ENCODE data around the gene ZFX.

The ZFX gene

DNA sequence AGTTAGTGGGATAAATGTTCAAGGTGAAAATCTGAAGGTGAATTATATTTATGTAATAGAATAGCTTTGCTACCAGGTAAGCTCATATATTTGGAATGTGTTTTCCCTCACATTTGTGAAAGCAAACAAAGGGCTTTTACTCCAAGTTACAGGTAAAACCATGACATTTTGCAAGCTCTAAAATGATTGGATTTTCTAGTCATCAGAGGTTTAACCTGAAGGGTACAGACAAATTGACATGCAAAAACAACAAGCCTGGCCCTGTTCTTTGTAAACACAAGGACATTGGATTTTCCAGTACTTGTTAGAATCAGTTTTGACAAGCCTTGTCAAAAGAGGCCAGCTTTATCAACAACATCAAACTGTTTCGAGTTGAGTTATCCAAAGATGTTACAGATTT, 51.7 kb downstream of the ZFX start:
- DNase-seq (ENCODE audit: low read depth in 2 of 2) = no peak

DNA sequence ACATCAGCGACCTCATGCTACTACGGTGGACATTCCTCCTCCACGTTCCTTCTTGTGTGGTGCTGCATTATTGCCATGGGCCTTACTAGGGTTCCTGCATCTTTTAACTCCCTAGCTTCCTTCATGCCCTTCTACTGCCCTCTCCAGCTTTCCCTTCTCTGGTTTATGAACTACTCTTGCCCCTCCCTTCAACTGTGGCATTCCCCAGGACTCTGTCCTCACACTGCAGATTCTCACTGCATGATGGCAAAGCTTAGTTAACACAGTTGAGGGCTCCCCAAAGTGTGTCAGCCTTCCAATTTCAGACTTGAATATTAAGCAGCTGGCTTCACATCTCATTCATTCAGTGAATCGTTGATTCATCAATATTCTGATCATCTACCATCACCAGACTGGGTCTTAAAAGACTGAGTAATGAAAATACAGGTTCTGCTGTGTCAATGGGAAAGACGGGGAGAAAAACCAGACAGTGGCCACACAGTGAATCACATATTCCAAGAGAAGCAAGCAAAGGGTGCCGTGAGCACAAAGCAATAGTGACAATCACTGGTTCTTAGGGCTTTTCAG, 53.0 kb downstream of the ZFX start:
- DNase-seq (ENCODE audit: low read depth in 2 of 2) = no peak

DNA sequence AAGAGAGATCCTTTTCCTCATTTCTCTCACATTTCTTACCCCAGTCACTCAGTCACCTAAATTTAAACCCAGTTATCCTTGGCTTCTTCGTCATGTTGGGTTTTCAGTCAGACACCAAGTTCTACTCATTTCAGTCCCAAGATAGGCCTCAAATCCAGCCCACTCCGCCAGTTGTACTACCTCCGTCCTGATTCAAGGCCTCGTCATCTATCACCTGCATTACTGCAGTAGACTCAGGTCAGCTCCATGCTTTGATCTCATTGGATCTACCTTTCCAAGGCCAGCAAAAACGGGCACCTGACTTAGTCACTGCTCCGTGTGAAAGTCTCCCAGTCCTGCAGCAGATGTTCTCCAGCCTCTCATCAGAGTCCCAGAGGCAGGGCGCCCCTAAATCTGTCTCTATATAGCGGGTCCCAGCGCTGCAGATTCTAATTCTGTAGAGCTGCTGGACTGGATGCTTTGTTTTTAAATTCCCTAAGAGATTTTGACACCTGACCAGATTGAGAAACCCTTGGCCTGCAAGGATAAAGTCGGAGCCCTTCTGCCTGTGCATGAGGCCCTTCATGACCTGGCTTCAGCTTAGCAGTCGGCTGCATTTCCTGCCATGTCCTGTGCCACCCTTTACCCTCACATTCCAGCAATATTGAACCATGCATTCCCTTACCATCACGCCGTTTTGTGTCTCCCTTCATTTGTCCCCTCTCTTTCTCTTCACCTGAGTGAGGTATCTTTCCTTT, 53.7 kb downstream of the ZFX start:
- no peak for DNase-seq (ENCODE audit: low read depth in 2 of 2)

DNA sequence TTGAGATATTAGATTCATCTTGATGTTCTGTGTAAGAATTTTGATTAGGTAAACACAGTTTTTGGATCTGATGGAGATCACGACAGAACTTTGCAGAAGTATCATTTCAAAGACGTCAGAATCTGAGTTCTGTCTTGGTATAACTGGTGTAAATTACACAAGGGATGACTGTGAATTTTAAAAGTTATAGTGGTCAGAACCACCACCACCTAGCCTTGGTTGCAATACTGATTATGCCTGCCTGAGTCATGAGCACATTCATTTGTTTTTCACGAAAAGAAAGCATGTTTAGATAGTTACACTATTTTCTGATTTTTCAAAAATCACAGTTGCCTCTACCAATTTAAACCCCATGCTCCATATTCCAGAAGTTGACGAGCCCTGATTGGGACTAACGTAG, 54.8 kb downstream of the ZFX start:
- DNase-seq (ENCODE audit: low read depth in 2 of 2) = no peak

DNA sequence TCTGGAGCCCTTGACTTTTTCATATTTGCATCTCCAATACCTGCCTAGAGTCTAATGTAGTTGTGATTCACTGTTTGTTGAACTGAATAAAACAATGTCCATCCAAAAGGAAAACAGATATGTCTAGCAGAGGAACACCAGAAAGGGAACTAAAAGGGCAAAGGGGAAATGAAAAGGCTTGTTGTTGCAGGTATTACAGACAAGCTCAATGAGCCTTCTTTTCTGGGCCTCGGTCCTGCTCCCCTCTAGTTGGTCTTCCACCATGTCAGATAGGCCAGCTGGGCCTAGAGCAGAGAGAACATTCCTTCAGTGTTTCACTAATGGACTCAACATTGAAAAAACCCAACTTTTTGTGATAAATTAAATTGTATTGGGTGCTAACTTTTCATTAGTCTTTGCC, 55.4 kb downstream of the ZFX start:
- no peak for DNase-seq (ENCODE audit: low read depth in 2 of 2)

DNA sequence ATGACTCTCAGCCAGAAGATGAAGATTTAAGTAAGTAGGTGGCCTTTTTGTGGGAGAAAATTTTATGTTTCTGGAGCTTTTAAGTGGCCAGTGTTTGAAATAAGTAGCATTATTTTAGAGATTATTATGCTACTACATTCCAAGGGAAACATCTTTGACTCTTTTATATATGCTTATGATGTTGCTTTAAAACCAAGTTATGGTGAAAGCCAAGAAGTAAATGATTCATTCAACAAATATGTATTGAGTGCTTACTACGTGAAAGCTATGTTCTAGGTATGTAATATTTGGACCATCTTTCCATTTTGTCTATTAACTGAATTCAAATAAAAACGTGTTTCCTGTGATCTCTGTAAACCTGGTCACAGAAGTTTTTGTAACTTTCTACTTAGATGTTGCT, 58.3 kb downstream of the ZFX start:
- DNase-seq (ENCODE audit: low read depth in 2 of 2) = no peak

DNA sequence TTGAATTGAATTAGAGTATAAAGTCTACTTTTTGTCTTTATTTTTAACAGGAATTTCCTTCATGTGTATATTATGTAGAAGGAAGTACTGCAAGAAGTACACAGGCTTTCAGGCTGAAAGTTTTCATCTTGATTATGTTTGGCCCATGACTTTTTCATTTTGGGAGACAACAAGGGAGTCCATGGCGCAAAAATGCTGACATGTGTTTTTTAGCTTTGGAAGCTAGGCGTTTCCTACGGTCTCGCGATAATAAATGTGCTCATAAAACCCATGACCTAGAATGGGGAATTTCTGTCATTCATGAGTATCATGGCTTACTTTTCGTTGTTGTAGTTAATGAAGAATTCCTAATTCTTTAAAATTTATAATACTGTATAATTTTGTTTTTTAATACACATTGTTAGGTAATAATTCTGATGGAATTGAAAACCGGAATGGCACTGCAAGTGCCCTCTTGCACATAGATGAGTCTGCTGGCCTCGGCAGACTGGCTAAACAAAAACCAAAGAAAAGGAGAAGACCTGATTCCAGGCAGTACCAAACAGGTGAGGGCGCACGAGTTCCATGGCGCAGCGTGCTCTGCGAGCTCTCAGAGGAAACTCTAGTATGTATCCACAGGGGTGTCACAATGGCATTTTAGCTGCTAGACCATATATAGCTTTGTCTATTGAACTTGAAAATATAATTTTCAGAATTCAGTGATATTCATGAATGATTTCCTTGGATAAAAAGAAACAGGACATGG, 59.1 kb downstream of the ZFX start:
- DNase-seq (ENCODE audit: low read depth in 2 of 2) = no peak

DNA sequence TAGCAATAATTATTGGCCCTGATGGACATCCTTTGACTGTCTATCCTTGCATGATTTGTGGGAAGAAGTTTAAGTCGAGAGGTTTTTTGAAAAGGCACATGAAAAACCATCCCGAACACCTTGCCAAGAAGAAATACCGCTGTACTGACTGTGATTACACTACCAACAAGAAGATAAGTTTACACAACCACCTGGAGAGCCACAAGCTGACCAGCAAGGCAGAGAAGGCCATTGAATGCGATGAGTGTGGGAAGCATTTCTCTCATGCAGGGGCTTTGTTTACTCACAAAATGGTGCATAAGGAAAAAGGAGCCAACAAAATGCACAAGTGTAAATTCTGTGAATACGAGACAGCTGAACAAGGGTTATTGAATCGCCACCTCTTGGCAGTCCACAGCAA, 60.7 kb downstream of the ZFX start:
- DNase-seq (ENCODE audit: low read depth in 2 of 2) = no peak

DNA sequence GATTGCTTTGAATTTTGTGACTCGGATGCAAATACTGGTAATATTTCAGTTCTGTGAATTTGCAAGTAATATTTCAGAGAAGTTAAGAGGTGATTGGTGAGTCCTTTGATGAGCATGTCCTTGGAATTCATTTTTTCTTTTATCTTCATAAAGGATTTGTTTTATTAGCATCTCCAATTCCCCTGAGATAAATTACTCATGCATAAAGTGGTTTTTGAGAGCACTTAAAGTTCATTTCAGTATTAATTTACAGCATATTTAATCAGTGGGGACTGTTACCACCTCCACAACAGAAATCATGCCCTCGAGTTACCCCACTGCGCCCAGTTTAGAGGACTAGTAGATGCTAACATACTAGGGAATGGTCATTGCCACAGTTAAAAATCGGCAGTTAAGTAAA, 65.0 kb downstream of the ZFX start:
- DNase-seq (ENCODE audit: low read depth in 2 of 2) = no peak

DNA sequence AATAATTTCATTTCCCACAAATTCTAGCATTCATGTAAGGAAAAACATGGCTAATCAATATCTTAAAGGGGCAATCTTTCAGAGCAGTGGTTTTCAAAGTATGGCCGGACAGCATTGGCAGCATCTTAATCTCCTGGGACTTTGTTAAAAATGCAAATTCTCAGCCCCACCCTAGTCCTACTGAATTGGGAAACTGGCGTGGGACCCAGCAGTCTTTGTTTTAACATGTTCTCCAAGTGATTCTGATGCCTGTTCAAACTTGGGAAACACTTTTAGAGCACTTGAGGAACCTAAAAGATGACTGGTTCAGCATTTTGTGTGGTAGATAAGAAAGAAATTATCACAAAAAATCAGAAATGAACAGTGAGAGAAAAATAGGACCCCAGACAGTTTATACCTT, 65.7 kb downstream of the ZFX start:
- DNase-seq (ENCODE audit: low read depth in 2 of 2) = no peak

DNA sequence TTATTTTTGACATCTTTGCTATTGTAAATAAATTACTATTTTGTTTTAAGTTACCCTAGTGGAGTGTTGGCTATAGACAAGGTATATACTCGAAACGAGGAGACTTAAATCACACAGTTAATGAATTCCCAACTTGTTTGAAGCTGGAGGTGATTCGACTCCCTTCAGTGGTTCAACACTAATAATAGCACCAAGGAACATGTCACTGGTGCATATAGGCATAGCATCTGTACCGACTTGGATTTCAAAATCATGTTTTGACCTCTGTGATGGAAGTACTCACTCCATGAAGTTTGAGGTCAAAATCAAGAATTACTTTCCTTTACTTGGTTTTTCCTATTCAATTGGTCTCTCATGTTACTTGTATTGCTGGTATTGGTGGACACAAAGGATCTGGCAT, 66.5 kb downstream of the ZFX start:
- no peak for DNase-seq (ENCODE audit: low read depth in 2 of 2)

DNA sequence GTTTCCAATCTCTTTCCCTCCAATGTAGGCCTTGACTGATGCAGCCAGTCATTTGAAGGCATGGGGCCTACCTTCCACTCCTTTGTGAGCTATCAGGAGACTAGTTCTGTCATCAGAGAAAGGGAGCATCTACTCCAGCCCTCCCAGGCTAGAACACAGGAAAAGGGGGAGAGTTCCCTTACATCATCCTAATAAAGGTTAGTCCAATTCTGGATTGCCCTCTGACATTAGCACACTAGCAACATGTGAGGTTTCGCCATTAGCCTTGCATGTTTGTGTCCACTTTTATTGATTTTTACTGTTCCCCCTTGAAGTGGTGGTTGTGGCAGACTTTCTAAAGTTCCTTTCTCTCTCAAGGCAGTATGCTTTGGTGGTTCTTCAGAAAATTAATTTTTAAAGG, 67.3 kb downstream of the ZFX start:
- DNase-seq (ENCODE audit: low read depth in 2 of 2) = no peak

DNA sequence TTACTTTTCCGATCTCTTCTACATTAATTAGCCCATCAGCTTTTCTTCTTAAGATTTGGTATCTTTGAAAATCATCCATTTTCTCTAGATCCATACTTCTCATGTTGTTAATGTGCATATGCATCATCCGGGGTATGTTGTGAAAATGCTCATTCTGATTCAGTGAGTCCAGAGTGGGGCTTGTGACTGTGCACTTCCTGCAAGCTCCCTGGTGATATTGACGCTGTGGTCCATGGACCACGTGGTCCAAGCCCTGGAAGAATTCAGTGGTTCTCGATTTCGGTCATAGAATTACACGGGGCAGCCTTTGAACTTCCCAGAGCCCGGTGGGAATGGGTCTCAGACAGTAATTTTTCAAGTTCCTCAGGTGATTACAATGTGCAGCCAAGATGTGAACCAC, 69.8 kb downstream of the ZFX start:
- no peak for DNase-seq (ENCODE audit: low read depth in 2 of 2)

DNA sequence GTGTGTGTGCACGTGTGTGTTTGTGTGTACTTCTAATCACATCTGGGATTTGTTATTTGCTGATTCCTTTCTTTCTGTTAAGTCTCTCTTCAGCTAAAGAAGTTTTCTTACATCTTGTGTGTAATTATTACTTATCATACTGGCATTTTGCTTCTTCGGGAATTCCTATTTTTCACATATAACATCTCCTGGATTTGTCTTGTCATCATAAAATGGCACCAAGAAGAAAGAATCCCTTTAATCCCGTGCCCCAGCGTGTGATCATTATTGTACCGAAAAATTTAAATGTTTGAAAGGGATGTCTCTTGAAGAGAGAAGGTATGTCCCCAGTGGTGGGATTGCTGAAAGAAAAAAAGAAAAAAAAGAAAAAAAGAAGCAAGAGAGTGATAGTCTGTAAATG, 72.3 kb downstream of the ZFX start:
- no peak for DNase-seq (ENCODE audit: low read depth in 2 of 2)

DNA sequence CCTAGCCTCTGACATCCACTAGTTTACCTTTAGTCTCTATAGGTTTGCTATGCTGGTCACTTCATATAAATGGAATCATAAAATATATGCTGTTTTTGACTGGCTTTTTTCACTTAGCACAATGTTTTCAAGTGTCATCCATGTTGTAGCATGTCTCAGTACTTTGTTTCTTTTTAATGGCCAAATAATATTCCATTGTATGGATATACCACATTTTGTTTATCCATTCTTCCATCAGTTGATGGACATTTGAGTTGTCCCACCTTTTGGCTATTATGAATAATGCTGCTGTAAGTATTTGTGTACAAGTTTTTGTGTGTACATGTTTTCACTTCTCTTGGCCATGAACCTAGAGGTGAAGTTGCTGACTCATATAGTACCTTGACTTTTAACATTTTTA, 75.7 kb downstream of the ZFX start:
- DNase-seq (ENCODE audit: low read depth in 2 of 2) = no peak

DNA sequence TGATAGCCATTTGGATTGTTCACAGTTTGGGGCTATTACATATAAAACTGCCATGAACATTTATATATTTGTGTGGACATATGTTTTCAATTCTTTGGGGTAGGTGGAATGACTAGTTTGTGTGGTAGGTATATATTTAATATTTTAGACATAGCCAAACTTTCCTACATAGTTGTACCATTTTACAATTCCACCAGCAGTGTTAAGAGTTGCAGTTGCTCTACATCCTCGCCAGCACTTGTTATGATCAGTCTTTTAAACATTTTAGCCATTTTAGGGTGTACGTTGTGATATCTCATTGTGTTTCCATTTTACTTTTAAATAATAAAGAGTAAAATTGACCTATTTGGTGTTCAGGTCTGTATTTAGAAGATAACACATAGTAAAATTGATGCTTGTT, 76.6 kb downstream of the ZFX start:
- no peak for DNase-seq (ENCODE audit: low read depth in 2 of 2)

DNA sequence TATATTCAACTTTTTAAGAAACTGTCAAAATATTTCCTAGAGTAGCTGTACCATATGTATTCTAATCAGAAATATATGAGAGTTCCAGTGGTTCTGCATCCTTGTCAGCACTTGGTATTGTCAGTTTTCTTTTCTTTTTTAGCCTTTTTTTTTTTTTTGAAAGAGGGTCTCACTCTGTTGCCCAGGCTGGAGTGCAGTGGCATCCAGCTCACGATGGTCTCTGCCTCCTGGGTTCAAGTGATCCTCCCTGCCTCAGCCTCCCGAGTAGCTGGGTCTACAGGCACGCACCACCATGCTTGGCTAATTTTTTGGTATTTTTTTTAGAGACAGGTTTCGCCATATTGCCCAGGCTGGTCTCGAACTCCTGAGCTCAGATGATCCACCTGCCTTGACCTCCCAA, 79.1 kb downstream of the ZFX start:
- no peak for DNase-seq (ENCODE audit: low read depth in 2 of 2)

DNA sequence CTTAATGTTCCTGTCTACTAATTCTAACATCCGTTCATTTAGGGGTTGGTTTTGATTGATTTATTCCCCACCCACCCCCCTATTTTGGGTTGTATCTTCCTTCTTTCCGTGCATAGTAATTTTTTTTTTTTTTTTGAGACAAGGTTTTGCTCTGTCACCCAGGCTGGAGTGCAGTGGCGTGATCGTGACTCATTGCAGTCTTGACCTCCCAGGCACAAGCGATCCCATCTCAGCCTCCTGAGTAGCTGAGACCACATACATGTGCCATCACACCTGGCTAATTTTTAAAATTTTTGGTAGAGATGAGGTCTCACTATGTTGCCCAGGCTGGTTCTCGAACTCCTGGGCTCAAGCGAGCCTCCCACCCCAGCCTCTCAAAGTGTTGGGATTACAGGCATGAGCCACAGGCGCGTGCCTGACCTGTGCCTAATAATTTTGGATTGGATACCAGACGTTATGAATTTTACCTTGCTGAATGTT, 79.9 kb downstream of the ZFX start:
- no peak for DNase-seq (ENCODE audit: low read depth in 2 of 2)

DNA sequence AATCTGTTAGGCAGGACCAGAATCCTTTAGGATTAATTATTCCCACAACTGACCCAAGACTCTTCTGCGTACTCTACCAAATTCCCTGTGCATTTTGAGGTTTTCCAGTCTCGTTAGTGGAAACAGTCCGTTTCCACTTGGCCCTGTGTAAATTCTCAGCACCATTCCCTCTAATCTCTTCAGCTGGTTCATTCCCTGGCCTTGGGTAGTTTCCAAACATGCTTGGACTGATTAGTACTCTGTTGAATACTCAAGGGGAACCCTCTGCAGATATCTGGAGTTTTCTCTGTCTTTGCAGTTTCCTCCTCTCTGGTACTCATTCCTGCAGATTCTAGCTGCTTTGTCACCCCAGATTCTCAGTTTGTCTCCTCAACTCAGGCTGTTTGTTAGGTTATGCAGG, 80.4 kb downstream of the ZFX start:
- no peak for DNase-seq (ENCODE audit: low read depth in 2 of 2)

DNA sequence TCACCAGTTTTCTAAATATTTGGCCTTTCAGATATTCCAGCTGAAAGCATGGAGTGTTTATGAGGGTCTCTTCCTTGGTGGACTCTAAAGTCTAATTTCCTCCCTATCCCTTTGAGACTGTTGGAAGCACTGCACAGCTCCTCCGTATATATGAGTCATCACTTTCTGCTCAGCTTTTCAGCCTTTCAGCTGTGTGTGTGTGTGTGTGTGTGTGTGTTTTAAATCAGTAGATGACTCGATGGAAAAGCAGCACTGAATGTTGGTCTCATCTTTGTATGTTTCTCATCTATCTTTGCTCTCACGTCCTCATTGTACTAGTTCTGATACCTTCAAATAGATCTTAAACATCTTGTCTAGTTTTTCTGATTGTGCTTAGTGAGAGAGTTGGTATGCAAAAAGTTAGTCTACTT, 81.6 kb downstream of the ZFX start:
- peak; percentile 69 to 72 for DNase-seq (ENCODE audit: low read depth in 2 of 2)

DNA sequence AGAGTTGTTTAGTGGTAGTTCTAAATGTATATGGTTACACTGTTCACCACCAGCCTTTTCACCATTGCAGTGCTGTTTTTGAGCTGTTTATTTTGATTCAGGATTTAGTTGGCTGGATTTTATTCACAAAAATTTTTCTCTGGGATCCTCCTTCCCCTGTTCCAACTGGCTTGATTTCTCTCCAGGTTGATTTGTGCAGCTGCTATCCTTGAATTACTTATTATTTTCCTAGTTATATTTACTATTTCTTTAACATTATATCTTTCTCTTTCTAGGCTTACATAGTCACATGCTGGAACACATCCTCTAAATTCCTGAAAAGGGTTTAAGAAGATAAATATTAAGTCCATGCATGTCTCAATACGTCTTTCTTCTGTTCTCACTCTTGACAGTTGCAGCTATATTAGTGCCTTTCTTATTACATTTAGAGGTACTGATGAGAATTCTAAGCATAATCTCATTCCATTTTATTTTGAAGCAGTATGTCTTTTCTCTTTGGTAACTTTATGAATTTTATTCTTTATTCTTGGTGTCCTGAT, 82.2 kb downstream of the ZFX start:
- DNase-seq (ENCODE audit: low read depth in 2 of 2) = no peak

DNA sequence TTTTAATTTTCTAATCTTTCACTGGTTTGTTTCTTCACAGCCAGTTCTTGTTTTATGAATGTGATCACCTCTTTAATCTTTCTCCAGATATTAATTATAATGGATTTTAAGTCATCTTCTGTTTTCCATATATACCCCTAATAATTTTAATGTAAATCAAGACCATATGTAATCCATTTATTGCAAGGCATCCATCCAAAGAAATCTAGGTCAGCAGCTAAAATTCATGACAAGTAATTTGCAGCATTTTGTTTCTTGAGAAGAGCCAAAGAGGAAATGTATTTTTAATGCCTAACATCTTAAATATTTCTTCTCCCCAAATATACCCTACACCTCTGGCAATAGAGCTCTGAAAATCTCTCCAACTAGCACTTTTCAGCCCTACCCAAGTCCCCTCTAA, 83.3 kb downstream of the ZFX start:
- no peak for DNase-seq (ENCODE audit: low read depth in 2 of 2)
